Activated CD4-positive, alpha-beta T cell treated with anti-CD3 and anti-CD28 coated beads for 36 hours (primary cell): ENCODE data around the gene ULK1. TPM values are rescaled to one million over a fixed set of nuclear protein-coding genes. Genes with fewer than 3 reads are reported as not detected.
"Not testable (repeated sequence)": the region's sequence is repeated elsewhere in the genome, so short reads cannot be mapped to it uniquely, and the experiment has no call there.

Experiments
- ATAC-seq: fragments of 200-7000 bp; cut with Tn5 transposase; one replicate; pipeline ENCODE4 v1.10.0; 2021; ENCODE audit warnings: mild to moderate bottlenecking, moderate library complexity
- CTCF ChIA-PET: fragments of 350-600 bp; sonication (Branson Sonifier 250); formaldehyde crosslinking; loops from one replicate; lab custom pipeline; 2021; ENCODE audit warnings: antibody characterized with exemption; lab: Charles Lee
- POLR2A ChIA-PET: fragments of 350-600 bp; sonication (Branson Sonifier 250); formaldehyde crosslinking; loops from one replicate; lab custom pipeline; 2021; ENCODE audit warnings: antibody characterized with exemption, inconsistent platforms; lab: Charles Lee
- DNase-seq: peaks from one replicate; pipeline ENCODE4 v3.0.0-alpha.2; 2020
- H3K27ac Mint-ChIP-seq: one replicate; pipeline ENCODE4 v1.8.0; 2021; ENCODE audit warnings: mixed read lengths
- H3K27me3 Mint-ChIP-seq: one replicate; pipeline ENCODE4 v1.8.0; 2021; ENCODE audit warnings: mixed read lengths
- H3K36me3 Mint-ChIP-seq: one replicate; pipeline ENCODE4 v1.8.0; 2021; ENCODE audit warnings: low read depth, mixed read lengths
- H3K4me1 Mint-ChIP-seq: one replicate; pipeline ENCODE4 v1.8.0; 2021; ENCODE audit warnings: mixed read lengths
- H3K4me3 Mint-ChIP-seq: one replicate; pipeline ENCODE4 v1.8.0; 2021; ENCODE audit warnings: mild to moderate bottlenecking, moderate library complexity, mixed read lengths
- H3K9me3 Mint-ChIP-seq: one replicate; pipeline ENCODE4 v1.8.0; 2021; ENCODE audit warnings: low read depth, mixed read lengths
- intact Hi-C, 2 experiments: fragments of 100-400 bp; cut with DNase I in 1 of 2; cut with micrococcal nuclease in 1 of 2; formaldehyde crosslinking; loops; one replicate each; pipeline versions ENCODE4 v1.14.2 to v1.15.1; 2022 to 2024; cut with DNase I, micrococcal nuclease
- total RNA-seq, 2 experiments: library from RNA; stranded (reverse); gene quantifications; one replicate each; pipeline ENCODE4 v1.2.3, GENCODE V29; 2021

ULK1 gene
- total RNA-seq, 2 experiments from 2014 or later: 12.9 to 14.4 TPM

GRCh38 chr12:131944601-131945251, 50.3 kb downstream of the ULK1 start:
- no peaks in the 10 kb centered on the region for H3K27me3 Mint-ChIP-seq
- H3K4me3 Mint-ChIP-seq: no peak overlapping the region
- H3K27ac Mint-ChIP-seq: no peak overlapping the region
- CTCF ChIA-PET: interaction anchor here (0.9 kb wide), 1 partner anchor 9 kb away, joined by 3 read pairs; no protein-coding TSS in a partner anchor
- H3K9me3 Mint-ChIP-seq: no peaks in the 10 kb centered on the region
- intact Hi-C loops: loop anchor here in 1 of 2 experiments (5.0 kb wide), 1 partner anchor 232 kb away; the partner anchor contains the start of gene SFSWAP
- H3K4me1 Mint-ChIP-seq: peaks cover 24% of the 10 kb centered on the region
- POLR2A ChIA-PET: no interaction called here
- peaks cover 42% of the 10 kb centered on the region for H3K36me3 Mint-ChIP-seq
- DNase-seq (no peak), ATAC-seq (no peak)

- no peak overlapping the region for H3K27ac Mint-ChIP-seq
These were observed 52.3 kb downstream of the ULK1 start for GRCh38 chr12:131946757-131947156.

GRCh38 chr12:131947482-131948027, 53.1 kb downstream of the ULK1 start:
- H3K4me3 Mint-ChIP-seq: no peak overlapping the region
- ChIA-PET CTCF (no interaction called here), POLR2A (no interaction called here)
- H3K27ac Mint-ChIP-seq: peak overlapping the region; percentile 84
- H3K36me3 Mint-ChIP-seq: peaks cover 24% of the 10 kb centered on the region
- H3K27me3 Mint-ChIP-seq: no peaks in the 10 kb centered on the region
- ATAC-seq (no peak), DNase-seq (no peak)
- peaks cover 31% of the 10 kb centered on the region for H3K4me1 Mint-ChIP-seq
- intact Hi-C loops: loop anchor here in 1 of 2 experiments (2.0 to 5.0 kb wide), 2 partner anchors 235 to 881 kb away; partner anchors contain the start of genes GOLGA3 and SFSWAP
- no peaks in the 10 kb centered on the region for H3K9me3 Mint-ChIP-seq

More at GRCh38 chr12:131946757-131947156, 52.3 kb downstream of the ULK1 start:
- Mint-ChIP-seq H3K36me3 (peaks cover 27% of the 10 kb centered on the region), H3K9me3 (no peaks in the 10 kb centered on the region), H3K4me1 (peaks cover 29% of the 10 kb centered on the region), H3K4me3 (no peak overlapping the region), H3K27me3 (no peaks in the 10 kb centered on the region)
- intact Hi-C loops: loop anchor here in 1 of 2 experiments (5.0 kb wide), 1 partner anchor 234 kb away; the partner anchor contains the start of gene SFSWAP
- no peak for DNase-seq
- ATAC-seq: no peak
- CTCF ChIA-PET: no interaction called here
- POLR2A ChIA-PET: no interaction called here

- ChIA-PET POLR2A (interaction anchor here (0.6 kb wide), 1 partner anchor 1965 kb away, joined by 3 read pairs; no protein-coding TSS in a partner anchor), CTCF (interaction anchor here (1.0 kb wide), 1 partner anchor 1078 kb away, joined by 3 read pairs; no protein-coding TSS in a partner anchor)
- H3K36me3 Mint-ChIP-seq: peaks cover 21% of the 10 kb centered on the region
- peaks cover 38% of the 10 kb centered on the region for H3K4me1 Mint-ChIP-seq
- no peaks in the 10 kb centered on the region for H3K9me3 Mint-ChIP-seq
- H3K4me3 Mint-ChIP-seq: peak overlapping the region; percentile 71
- DNase-seq (no peak), ATAC-seq (no peak)
- intact Hi-C loops: loop anchor here in 1 of 2 experiments (2.0 to 5.0 kb wide), 2 partner anchors 236 to 881 kb away; partner anchors contain the start of genes GOLGA3 and SFSWAP
- peak overlapping the region; percentile 84 for H3K27ac Mint-ChIP-seq
- no peaks in the 10 kb centered on the region for H3K27me3 Mint-ChIP-seq
These were observed 53.8 kb downstream of the ULK1 start for GRCh38 chr12:131948166-131948712.

GRCh38 chr12:131948713-131949430, 54.5 kb downstream of the ULK1 start:
- H3K27me3 Mint-ChIP-seq, ATAC-seq, H3K9me3 Mint-ChIP-seq, POLR2A ChIA-PET, DNase-seq: not testable (repeated sequence)
- Mint-ChIP-seq H3K36me3 (peaks cover 16% of the 10 kb centered on the region), H3K4me1 (peaks cover 42% of the 10 kb centered on the region), H3K4me3 (peak overlapping the region; percentile 71), H3K27ac (peak overlapping the region; percentile 89)
- intact Hi-C loops: loop anchor here (1.0 to 5.0 kb wide), 9 partner anchors 20 to 1078 kb away; partner anchors contain the start of genes PUS1 (in 2 of the 2), ULK1 (in 2 of the 2), FBRSL1 (in 1 of the 2) and GOLGA3 (in 1 of the 2)
- CTCF ChIA-PET: interaction anchor here (0.7 to 1.2 kb wide), 3 partner anchors 12 to 1079 kb away, joined by 3 to 4 read pairs (median 3); no protein-coding TSS in a partner anchor

GRCh38 chr12:131949431-131950181, 55.2 kb downstream of the ULK1 start, which contains the start of gene EP400:
Gene EP400 (plus strand): TSS chr12:131949942. CDS start chr12:131960620, 10,678 bp downstream.
- DNase-seq: peak; percentile 97
- peak; percentile 96 for ATAC-seq
- ChIA-PET POLR2A (no interaction called here), CTCF (interaction anchor here (0.7 to 1.2 kb wide), 3 partner anchors 13 to 1079 kb away, joined by 3 to 4 read pairs (median 3); no protein-coding TSS in a partner anchor)
- H3K4me3 Mint-ChIP-seq: peak within 1 kb of the TSS; percentile 88
- no peaks in the 10 kb centered on the region for H3K27me3 Mint-ChIP-seq
- peaks cover 10% of the 10 kb centered on the region for H3K36me3 Mint-ChIP-seq
- H3K4me1 Mint-ChIP-seq: peaks cover 42% of the 10 kb centered on the region
- H3K27ac Mint-ChIP-seq: peak within 1 kb of the TSS; percentile 93
- H3K9me3 Mint-ChIP-seq: no peaks in the 10 kb centered on the region
- intact Hi-C loops: loop anchor here (1.0 to 5.0 kb wide), 10 partner anchors 20 to 1078 kb away; partner anchors contain the start of genes PUS1 (in 2 of the 2), ULK1 (in 2 of the 2), DDX51 (in 1 of the 2) and FBRSL1 (in 1 of the 2)

- peak; percentile 66 for DNase-seq
- ChIA-PET POLR2A (no interaction called here), CTCF (interaction anchor here (0.6 kb wide), 2 partner anchors 23 to 102 kb away, joined by 3 read pairs; no protein-coding TSS in a partner anchor)
- no peaks in the 10 kb centered on the region for H3K27me3 Mint-ChIP-seq
- H3K9me3 Mint-ChIP-seq: no peaks in the 10 kb centered on the region
- H3K27ac Mint-ChIP-seq: peak overlapping the region; percentile 93
- peaks cover 42% of the 10 kb centered on the region for H3K4me1 Mint-ChIP-seq
- peak; percentile 9 for ATAC-seq
- H3K4me3 Mint-ChIP-seq: peak overlapping the region; percentile 88
- intact Hi-C loops: loop anchor here in 1 of 2 experiments (1.0 kb wide), 1 partner anchor 194 kb away; the partner anchor contains the start of genes DDX51 and NOC4L
- peaks cover 5% of the 10 kb centered on the region for H3K36me3 Mint-ChIP-seq
These were observed 55.9 kb downstream of the ULK1 start for GRCh38 chr12:131950182-131950913.

- intact Hi-C loops, DNase-seq, ATAC-seq, H3K4me3 Mint-ChIP-seq, H3K9me3 Mint-ChIP-seq, H3K27me3 Mint-ChIP-seq, H3K27ac Mint-ChIP-seq, H3K36me3 Mint-ChIP-seq: not testable (repeated sequence)
- peaks cover 52% of the 10 kb centered on the region for H3K4me1 Mint-ChIP-seq
- CTCF ChIA-PET: interaction anchor here (0.7 to 0.9 kb wide), 2 partner anchors 9 to 13 kb away, joined by 3 to 5 read pairs; no protein-coding TSS in a partner anchor
- POLR2A ChIA-PET: interaction anchor here (0.6 to 0.7 kb wide), 2 partner anchors 117 to 174 kb away, joined by 3 read pairs; no protein-coding TSS in a partner anchor
These were observed 59.4 kb downstream of the ULK1 start for GRCh38 chr12:131953810-131954209.

GRCh38 chr12:131954460-131954859, 60.0 kb downstream of the ULK1 start:
- DNase-seq, POLR2A ChIA-PET, H3K36me3 Mint-ChIP-seq, CTCF ChIA-PET, H3K27me3 Mint-ChIP-seq, H3K9me3 Mint-ChIP-seq, H3K4me3 Mint-ChIP-seq, H3K27ac Mint-ChIP-seq, ATAC-seq, intact Hi-C loops: not testable (repeated sequence)
- H3K4me1 Mint-ChIP-seq: peaks cover 52% of the 10 kb centered on the region
